ENCODE results near the gene FBXW7. TPM values are rescaled to one million over a fixed set of nuclear protein-coding genes. Genes with fewer than 3 reads are reported as not detected.

Gene FBXW7
- total and polyA plus RNA-seq, 8 donors: 10.1 to 30.1 (median 17.6) TPM

- H3K27ac ChIP-seq: no peak overlapping the region
- TF ChIP-seq CTCF (IDR thresholded peaks at IDR 0.05): no peak
- H3K4me3 ChIP-seq: no peak overlapping the region
- DNase-seq (no peak), FAIRE-seq (no peak), ATAC-seq (peak in 3 of 4 donors; percentile 15 to 41 (median 34))
- H3K9me3 ChIP-seq: no peaks in the 10 kb centered on the region
- no peaks in the 10 kb centered on the region for H3K4me1 ChIP-seq
- no peaks in the 10 kb centered on the region for H3K27me3 ChIP-seq
- intact Hi-C loops (cut with DNase I): no loop called here
- H3K36me3 ChIP-seq: no peaks in the 10 kb centered on the region
Observed at GRCh38 chr4:152278172-152278504, 257.8 kb downstream of the FBXW7 start.

GRCh38 chr4:152277333-152277732 lies 258.6 kb downstream of the FBXW7 start:
- intact Hi-C loops (cut with DNase I): no loop called here
- FAIRE-seq (no peak), DNase-seq (no peak), ATAC-seq (no peak)
- Histone ChIP-seq H3K36me3 (no peaks in the 10 kb centered on the region), H3K27ac (no peak overlapping the region), H3K9me3 (no peaks in the 10 kb centered on the region), H3K4me3 (no peak overlapping the region), H3K4me1 (no peaks in the 10 kb centered on the region), H3K27me3 (no peaks in the 10 kb centered on the region)
- no peak for TF ChIP-seq CTCF (IDR thresholded peaks at IDR 0.05)
- WGBS, 2 donors: 81 to 87% methylated on average over 5 of the region's 5 CpGs

DNA sequence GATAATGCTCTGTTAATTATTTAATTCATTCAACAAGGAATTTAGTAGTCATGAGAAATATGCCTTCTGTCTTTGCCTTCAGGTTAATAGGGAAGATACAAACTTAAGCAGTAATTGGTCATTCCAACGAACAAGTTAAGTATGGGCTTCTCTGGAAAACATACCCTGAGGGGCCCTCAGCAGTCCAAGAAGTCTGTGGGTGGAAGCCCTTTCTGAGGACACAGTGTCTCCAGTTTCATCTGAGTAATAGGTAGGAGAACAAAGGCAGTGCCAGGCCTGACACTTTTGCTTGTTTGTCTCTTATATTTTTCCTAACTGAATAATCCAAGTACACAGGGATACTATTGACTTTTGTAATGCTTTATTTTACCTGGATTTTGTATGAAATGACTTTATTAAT lies 262.5 kb downstream of the FBXW7 start:
- ATAC-seq: no peak
- Histone ChIP-seq H3K36me3 (no peaks in the 10 kb centered on the region), H3K4me3 (no peak overlapping the region), H3K27me3 (no peaks in the 10 kb centered on the region), H3K27ac (no peak overlapping the region), H3K4me1 (no peaks in the 10 kb centered on the region), H3K9me3 (no peaks in the 10 kb centered on the region)
- FAIRE-seq: no peak
- DNase-seq: no peak
- no peak for TF ChIP-seq CTCF (IDR thresholded peaks at IDR 0.05)
- WGBS, 2 donors: 49% methylated on average over 1 of the region's 1 CpG
- intact Hi-C loops (cut with DNase I): no loop called here

Small RNAs within 50 kb of the gene (microRNA-seq; reads per million reads assigned to microRNA genes)
- 0 to 2.1 reads per million in 2 donors for gene MIR3140

Other genes with a start within 250 kb of the FBXW7 start
- gene TMEM154, start 143.9 kb upstream of the FBXW7 start, total RNA-seq: 1 to 10 TPM in 2 of 6 donors, under 1 TPM in 4; 0.05 to 3.3 (median 0.72) TPM
- under 1 TPM; 0.12 to 0.15 TPM for gene TMEM154, start 143.9 kb upstream of the FBXW7 start, polyA plus RNA-seq
- gene TIGD4, start 243.6 kb upstream of the FBXW7 start, total RNA-seq: under 1 TPM; 0.06 to 0.59 (median 0.17) TPM
- under 1 TPM in 1 of 2 donors, not detected in 1; 0.35 TPM for gene TIGD4, start 243.6 kb upstream of the FBXW7 start, polyA plus RNA-seq
- 10 to 100 TPM in 5 of 6 donors, 1 to 10 TPM in 1; 9.4 to 20.6 (median 11.7) TPM for gene ARFIP1, start 243.9 kb upstream of the FBXW7 start, total RNA-seq
- gene ARFIP1, start 243.9 kb upstream of the FBXW7 start, polyA plus RNA-seq: 10 to 100 TPM in 1 of 2 donors, 1 to 10 TPM in 1; 9.2 to 11.6 TPM

Data from pancreas (tissue), 10 donors.